Measurements from ENCODE around the gene GJC1.

The GJC1 gene

DNA sequence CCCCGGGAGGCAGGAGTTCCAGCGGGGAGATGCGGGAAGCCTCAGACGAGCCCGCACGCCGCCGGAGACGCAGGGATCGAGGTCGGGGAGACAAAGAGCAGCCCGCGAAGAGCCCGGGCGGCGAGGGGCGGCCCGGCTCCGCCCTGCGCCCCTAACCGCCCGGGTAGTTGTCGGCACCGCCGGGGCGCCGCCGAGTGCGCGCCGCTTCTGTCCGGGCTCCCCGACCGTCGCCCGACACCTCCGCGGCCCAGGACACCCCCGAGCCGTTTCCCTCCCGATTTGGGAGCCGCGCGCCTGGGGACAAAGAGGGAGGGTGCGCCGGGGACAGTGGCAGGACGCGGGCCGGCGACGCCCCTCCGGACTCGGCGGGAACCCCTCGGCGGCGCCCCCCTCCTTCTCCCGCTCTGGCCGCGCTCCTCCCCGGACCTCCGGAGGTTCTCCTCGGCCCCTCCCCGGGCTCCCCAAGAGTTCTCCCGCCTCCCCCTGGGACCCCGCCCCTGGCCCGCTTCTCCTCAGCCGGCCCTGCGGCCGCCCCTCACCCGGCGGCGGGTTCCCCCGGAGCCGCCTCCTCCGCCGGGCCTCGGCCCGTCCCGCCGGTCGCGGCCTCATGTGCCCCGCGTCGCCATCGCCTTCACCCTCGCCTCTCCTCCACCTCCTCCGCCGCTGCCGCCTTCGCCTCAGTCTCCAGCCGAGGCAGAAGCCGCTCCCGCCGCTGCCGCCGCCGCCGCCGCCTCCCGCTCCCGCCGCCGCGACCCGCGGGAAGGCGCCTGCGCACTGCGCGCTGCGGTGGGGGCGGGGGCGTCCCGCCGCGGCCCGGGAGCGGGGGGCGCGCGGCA lies at the start of gene GJC1:
GJC1 (minus strand) TSS at position 765 of the 836 bp plus-strand sequence. CDS start 24,470 bp downstream, outside the sequence.
- DNase-seq = no peak

DNA sequence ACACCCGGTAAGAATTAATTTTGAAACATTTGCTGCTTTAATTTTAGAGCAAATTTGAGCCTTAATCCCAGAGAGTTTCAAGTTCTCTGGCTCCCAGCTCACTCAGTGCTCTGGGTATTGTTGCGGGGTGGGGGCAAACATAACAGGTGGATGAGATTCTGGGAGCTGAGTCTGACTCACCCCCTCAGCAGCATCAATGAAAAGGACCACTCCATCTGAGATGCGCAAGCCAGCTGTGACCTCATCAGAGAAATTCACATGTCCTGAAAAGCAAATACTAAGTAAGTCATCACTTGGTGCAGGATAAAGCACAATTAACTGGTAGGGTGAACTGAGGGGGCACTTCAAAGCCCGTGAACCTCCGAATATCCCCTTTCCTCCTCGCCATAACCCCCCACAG lies 49.3 kb upstream of the GJC1 start:
- DNase-seq = no peak

GRCh38 chr17:44878627-44879221 lies 48.6 kb upstream of the GJC1 start:
- no peak for DNase-seq

DNA sequence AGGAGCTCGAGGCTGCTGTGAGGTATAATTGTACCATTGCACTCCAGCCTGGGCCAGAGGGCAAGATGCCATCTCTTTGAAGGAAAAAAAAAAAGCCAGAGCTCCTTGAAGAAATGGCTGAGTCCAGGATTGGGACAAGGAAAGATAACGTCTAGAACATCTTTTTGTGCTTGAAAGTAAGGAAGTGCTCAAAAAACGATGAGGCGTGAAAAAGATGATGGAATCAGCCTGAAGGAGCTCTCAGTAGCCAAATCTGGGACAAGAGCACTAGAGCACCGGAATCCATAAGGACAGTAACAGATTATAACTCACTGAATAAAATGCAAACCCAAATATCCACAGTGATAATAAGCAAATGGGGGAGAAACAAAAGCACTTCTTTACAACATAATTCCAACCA lies 47.0 kb upstream of the GJC1 start:
- DNase-seq = no peak

DNA sequence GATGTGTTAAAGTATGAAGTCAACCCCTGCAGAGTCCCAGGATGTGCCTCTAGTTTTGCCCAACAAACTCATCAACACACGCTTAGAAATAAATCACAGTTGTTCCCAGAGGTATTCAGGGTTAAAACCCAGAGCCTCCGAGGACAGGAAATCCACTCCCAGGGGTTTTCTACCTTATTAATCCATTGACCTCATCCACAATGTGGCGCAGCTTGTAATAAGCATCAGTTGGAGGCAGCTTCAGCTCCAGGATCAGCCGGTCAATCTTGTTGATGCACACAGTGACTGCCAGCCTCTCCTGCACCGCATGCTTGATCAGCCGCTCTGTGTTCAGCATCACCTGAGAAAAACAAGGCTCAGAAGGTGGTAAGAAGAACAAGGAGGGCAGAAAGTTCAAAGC lies 45.7 kb upstream of the GJC1 start:
- DNase-seq = no peak

DNA sequence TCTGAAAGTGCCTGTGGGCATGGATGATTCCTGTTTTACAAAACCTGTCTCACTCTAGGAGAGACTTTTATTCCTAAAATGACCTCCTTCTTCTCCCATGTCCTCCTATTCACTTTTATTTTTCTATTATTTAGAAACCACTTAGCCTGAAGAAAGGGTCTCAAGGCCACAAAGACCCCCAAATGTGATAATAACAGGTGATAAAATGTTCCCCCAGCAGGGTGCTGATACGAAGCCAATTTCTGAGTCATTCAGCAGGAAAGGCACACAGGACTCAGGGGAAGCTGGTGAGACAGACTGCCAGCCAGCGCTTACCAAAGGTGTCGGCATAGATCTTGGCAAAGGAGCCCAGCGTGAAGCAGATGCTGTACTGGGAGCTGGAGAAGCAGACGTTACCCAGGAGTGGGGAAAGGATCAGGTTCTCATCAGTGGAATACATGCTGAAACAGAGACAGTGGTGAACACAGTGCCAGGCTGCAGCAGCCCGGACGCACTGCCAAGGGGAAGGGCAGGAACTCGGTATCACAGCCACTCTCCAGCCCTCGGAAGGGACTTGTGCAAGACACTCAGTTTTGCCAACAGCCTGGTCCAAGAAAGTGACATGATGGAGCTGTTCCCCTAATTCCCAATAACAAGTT lies 42.2 kb upstream of the GJC1 start:
- DNase-seq = no peak

DNA sequence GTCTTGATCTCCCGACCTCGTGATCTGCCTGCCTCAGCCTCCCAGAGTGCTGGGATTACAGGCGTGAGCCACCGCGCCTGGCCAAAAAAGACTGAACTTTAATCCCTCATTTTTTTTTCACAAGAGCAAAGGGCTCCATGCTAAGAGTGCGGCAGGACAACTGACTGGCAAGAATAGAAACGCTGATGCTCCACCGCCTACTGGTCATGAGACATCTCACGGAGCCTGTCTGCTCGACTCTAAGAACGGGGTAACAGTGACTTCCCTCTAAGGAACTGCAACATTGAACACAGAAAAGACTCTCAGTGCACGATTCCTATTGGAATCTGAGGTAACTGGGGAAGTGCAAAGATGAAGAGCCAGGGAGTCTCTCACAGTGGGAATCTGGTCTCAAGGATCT lies 41.5 kb upstream of the GJC1 start:
- no peak for DNase-seq

- DNase-seq = no peak
Observed at GRCh38 chr17:44867841-44868240, 37.8 kb upstream of the GJC1 start.

GRCh38 chr17:44865931-44866330 lies 35.8 kb upstream of the GJC1 start:
- DNase-seq = no peak

- DNase-seq = peak; percentile 31
Observed at GRCh38 chr17:44865231-44865660, 35.2 kb upstream of the GJC1 start.

DNA sequence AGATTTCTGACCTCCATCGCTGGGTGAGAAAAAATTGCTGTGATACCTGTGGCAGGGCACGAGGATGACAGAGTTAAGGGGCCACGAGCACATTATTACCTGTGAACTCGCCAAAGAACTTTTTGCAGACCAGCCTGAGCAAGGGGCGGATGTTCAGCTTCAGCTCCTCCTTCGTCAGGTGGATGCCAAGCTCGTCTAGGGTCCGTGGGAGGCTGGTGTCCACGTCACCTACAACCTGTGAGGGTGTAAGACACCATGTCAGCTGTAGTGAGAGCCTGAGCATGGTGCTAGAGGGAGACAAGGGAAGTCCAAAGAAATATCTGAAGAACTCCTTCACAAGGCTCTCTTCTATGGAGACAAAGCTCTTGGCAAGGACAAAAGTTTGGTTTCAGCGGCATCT lies 34.7 kb upstream of the GJC1 start:
- no peak for DNase-seq

- DNase-seq = no peak
Observed at GRCh38 chr17:44863061-44863918, 33.2 kb upstream of the GJC1 start.

GRCh38 chr17:44862278-44862914 lies 32.3 kb upstream of the GJC1 start:
- DNase-seq = no peak

DNA sequence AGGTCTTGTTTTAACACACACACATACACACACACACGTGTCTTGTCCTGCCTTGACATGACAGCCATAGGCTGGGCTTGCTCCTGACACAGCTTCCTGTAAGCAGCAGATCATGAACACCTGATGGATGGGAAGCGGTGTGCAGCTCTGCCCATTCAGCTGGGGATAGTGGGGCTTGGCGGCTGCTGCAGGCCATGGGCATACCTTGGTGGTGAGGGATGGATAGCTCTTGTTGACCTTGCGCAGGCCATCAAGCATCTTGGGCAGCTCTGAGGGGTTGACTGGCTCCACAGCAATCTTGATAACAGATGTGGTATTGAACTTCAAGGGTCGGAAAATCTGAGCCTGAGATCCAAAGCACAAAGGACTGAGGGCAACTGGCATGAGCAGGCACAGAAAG lies 29.6 kb upstream of the GJC1 start:
- no peak for DNase-seq

DNA sequence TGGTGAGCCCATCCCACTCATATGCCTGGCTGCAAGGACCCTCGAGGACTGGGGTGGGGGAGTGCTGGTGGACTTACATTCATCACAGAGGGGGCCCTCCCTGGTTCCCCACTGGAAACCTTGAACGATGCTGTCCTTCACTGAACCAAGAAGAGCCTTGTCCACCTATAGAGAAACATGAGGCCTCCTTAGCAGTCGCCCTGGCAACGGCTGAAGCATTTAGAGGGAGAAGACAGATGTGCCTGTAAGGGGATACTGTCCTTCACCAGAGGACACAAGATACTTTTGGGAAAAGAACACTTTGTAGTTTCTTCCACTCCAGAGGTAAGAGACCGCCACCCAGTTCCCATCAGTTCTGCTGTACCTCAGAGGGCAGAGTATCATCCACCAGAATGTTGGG lies 24.1 kb upstream of the GJC1 start:
- no peak for DNase-seq

GRCh38 chr17:44850612-44851011 lies 20.5 kb upstream of the GJC1 start:
- DNase-seq = peak; percentile 52

- DNase-seq = peak; percentile 56
Observed at GRCh38 chr17:44850025-44850424, 19.9 kb upstream of the GJC1 start.

GRCh38 chr17:44848961-44849489 lies 18.9 kb upstream of the GJC1 start:
- no peak for DNase-seq

GRCh38 chr17:44848257-44848795 lies 18.2 kb upstream of the GJC1 start:
- DNase-seq = no peak

GRCh38 chr17:44847586-44847985 lies 17.5 kb upstream of the GJC1 start, which contains the start of gene HIGD1B:
Gene HIGD1B (plus strand): TSS chr17:44847883. CDS start chr17:44848153, 270 bp downstream.
- DNase-seq = no peak

DNA sequence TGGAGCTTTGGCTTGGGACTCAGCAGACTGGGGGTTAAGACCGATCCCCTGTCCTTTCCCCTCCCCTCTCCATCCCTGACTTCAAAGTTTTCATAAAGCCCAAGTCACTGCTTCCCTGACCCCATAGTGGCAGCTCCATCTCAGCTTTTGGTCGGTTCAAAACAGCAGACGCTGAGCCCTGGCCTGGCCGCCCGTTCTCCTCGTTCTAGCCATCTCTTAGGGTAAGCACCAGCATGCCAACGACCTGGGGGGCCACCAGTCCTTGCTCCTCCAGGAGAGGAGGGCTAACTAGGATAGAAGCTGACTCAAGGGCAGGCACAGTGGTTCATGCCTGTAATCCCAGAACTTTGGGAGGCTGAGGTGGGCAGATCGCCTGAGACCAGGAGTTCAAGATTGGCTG lies 16.1 kb upstream of the GJC1 start:
- DNase-seq = no peak

GRCh38 chr17:44844390-44844830 lies 14.3 kb upstream of the GJC1 start:
- no peak for DNase-seq

Data from NCI-H1436 treated with DMSO at 0.1 percent for 48 hours (cell line).